Measurements from ENCODE around the gene PIK3C2B.

The PIK3C2B gene

GRCh38 chr1:204477036-204477740 is 17.4 kb downstream of the PIK3C2B start:
- no peak for DNase-seq

- no peak for DNase-seq
Measured at GRCh38 chr1:204476563-204476962, 18.0 kb downstream of the PIK3C2B start.

- no peak for DNase-seq
Measured at GRCh38 chr1:204475656-204476432, 18.8 kb downstream of the PIK3C2B start.

GRCh38 chr1:204473400-204473965 is 21.1 kb downstream of the PIK3C2B start:
- no peak for DNase-seq

GRCh38 chr1:204472660-204473059 is 21.9 kb downstream of the PIK3C2B start:
- no peak for DNase-seq

- DNase-seq: no peak
Measured at GRCh38 chr1:204471687-204472086, 22.9 kb downstream of the PIK3C2B start.

GRCh38 chr1:204469304-204469703 is 25.3 kb downstream of the PIK3C2B start:
- DNase-seq: no peak

- no peak for DNase-seq
Measured at GRCh38 chr1:204468766-204469302, 25.8 kb downstream of the PIK3C2B start.

- DNase-seq: no peak
Measured at GRCh38 chr1:204468206-204468605, 26.4 kb downstream of the PIK3C2B start.

- no peak for DNase-seq
Measured at GRCh38 chr1:204466416-204467405, 27.9 kb downstream of the PIK3C2B start.

- no peak for DNase-seq
Measured at GRCh38 chr1:204465546-204466415, 28.8 kb downstream of the PIK3C2B start.

- no peak for DNase-seq
Measured at GRCh38 chr1:204464701-204465100, 29.9 kb downstream of the PIK3C2B start.

- DNase-seq: no peak
Measured at GRCh38 chr1:204464187-204464631, 30.4 kb downstream of the PIK3C2B start.

- DNase-seq: no peak
Measured at GRCh38 chr1:204463125-204464060, 31.2 kb downstream of the PIK3C2B start.

GRCh38 chr1:204462229-204462561 is 32.4 kb downstream of the PIK3C2B start:
- no peak for DNase-seq

GRCh38 chr1:204461331-204462228 is 33.0 kb downstream of the PIK3C2B start:
- peak; percentile 46 for DNase-seq

GRCh38 chr1:204460346-204460745 is 34.3 kb downstream of the PIK3C2B start:
- no peak for DNase-seq

- no peak for DNase-seq
Measured at GRCh38 chr1:204459706-204460105, 34.9 kb downstream of the PIK3C2B start.

GRCh38 chr1:204457666-204458065 is 36.9 kb downstream of the PIK3C2B start:
- DNase-seq: no peak
